ENCODE results near the gene GPX4.

GPX4 gene

GRCh38 chr19:1076046-1076386, 27.8 kb upstream of the GPX4 start:
- no peak overlapping the region for H3K27ac ChIP-seq
- no peak overlapping the region for H3K4me3 ChIP-seq
- TF ChIP-seq CTCF (IDR thresholded peaks at IDR 0.05): no peak
- no peak for DNase-seq (ENCODE audit: low spot score)

- DNase-seq (ENCODE audit: low spot score): no peak
- Histone ChIP-seq H3K4me3 (no peak overlapping the region), H3K27ac (no peak overlapping the region)
- no peak for TF ChIP-seq CTCF (IDR thresholded peaks at IDR 0.05)
These were observed 26.8 kb upstream of the GPX4 start for GRCh38 chr19:1076951-1077350.

GRCh38 chr19:1079566-1080111, 24.2 kb upstream of the GPX4 start:
- no peak for TF ChIP-seq CTCF (IDR thresholded peaks at IDR 0.05)
- DNase-seq (ENCODE audit: low spot score): no peak
- no peak overlapping the region for H3K4me3 ChIP-seq
- no peak overlapping the region for H3K27ac ChIP-seq

- no peak for TF ChIP-seq CTCF (IDR thresholded peaks at IDR 0.05)
- DNase-seq (ENCODE audit: low spot score): no peak
- H3K4me3 ChIP-seq: no peak overlapping the region
- H3K27ac ChIP-seq: no peak overlapping the region
These were observed 23.2 kb upstream of the GPX4 start for GRCh38 chr19:1080360-1081161.

GRCh38 chr19:1081301-1082164, 22.3 kb upstream of the GPX4 start:
- no peak for TF ChIP-seq CTCF (IDR thresholded peaks at IDR 0.05)
- H3K4me3 ChIP-seq: peak overlapping the region; percentile 48
- DNase-seq (ENCODE audit: low spot score): no peak
- H3K27ac ChIP-seq: no peak overlapping the region

GRCh38 chr19:1082165-1082927, 21.4 kb upstream of the GPX4 start:
- TF ChIP-seq CTCF (IDR thresholded peaks at IDR 0.05): no peak
- no peak for DNase-seq (ENCODE audit: low spot score)
- Histone ChIP-seq H3K27ac (no peak overlapping the region), H3K4me3 (peak overlapping the region; percentile 48)
